Measurements from ENCODE around the gene COL5A1. TPM values are rescaled to one million over a fixed set of nuclear protein-coding genes. Genes with fewer than 3 reads are reported as not detected.

COL5A1 gene
- total RNA-seq, 1 donor from 2014 or later = 21.6 TPM

DNA sequence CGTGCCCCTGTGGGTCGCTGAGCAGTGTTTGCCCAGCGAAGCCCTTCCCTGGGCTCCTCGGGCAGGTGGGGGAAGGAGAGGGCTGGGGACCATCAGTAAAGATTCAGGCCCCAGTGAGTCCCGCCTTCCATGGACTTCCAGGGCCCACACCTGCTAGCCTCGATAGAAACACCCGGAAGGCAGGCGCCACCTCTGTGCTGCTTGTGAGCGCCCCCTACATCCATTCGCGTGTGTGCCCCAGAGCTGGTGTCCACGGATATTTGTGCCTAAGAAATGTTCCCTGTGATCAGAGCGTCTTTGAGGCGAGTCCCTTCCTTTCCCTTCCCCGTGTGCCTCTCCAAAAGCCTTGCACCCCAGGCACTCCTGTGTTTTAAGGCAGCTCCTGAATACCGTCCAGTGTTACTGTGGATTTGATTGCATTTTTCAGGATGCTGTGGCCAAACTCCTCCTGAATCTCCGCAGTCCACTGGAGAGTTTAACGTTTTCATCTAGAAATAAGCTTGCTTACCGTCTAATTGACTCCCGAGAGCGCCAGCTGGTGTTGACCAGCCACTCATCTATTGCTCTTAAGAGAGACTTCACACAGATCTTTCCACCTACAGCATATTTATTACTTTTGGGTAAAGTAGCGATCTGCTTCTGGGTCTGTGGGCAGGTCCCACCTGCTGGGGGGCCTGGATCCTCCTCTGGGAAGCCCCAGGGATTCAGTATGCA is 101.4 kb downstream of the COL5A1 start:
- DNase-seq (ENCODE audit: low spot score) = no peak
- intact Hi-C loops (cut with DNase I) = no loop called here

DNA sequence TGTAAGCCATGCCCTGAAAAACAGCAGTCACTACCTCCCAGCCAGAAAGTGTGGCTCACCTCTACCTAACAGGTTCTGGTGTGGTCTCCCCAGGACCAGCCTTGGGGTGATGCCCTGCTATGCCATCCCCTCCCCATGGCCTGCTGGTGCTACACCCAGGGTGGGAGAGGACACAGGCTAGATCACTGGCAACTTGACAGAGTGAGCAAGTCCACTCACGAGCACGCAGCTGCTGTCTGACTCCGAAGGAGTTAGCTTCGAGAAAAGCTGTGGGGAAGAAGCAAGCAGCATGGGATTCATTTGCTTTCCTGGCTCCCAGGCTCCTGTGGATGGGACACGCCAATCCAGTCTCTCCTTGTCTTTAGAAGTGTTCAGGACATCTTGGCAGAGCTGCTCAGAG is 102.2 kb downstream of the COL5A1 start:
- intact Hi-C loops (cut with DNase I) = no loop called here
- no peak for DNase-seq (ENCODE audit: low spot score)

DNA sequence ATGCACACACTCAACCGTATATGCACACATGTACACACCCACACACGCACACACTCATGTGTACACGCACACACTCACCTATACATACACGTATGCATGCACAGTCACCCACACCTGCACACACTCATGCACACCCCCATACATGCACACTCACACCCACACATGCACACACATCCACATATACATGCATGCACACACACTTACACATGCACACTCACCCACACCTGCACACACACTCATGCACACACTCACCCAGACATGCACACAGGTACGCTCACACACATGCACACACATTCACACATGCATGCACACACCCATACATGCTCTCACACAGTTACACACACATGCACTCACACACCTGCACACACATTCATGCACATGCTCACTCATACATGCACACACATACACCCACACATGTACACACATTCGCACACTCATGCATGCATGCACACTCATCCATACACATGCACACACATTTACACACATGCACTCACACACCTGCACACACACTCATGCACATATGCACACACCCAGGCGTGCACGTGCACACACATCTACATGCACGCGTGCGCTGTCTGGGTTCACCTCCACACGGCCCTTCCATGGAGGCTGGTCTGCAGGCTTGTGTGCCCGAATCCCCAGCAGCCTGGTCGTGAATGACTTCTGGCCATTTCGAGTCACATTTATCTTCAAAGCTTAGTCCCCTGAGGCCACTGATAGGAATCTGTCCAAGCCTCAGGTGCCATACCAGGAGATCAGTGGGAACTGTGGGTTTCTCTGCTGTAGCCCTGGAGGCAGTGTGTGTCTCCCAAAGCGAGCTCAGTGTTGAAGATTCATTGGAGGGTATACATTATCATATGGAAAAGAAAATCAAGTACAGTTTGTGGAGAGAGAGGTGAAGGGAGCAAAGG is 103.0 kb downstream of the COL5A1 start:
- intact Hi-C loops (cut with DNase I) = no loop called here
- DNase-seq (ENCODE audit: low spot score) = no peak

DNA sequence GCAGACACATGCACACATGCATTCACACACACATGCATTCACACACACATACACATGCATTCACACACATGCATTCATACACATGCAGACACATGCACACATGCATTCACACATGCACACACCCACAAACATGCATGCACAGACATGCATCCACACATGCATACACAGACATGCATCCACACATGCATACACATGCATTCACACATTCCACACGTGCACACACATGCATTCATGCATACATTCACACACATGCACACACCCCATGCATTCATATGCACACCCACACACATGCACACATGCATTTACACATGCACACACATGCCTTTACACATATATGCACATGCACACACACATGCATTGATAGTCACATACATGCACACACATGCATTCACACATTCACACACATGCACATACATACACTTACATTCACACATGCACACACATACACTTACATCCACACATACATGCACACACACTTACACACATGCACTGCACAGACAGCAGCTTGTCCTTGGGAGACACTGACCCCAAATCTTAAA is 106.4 kb downstream of the COL5A1 start:
- intact Hi-C loops (cut with DNase I) = no loop called here
- no peak for DNase-seq (ENCODE audit: low spot score)

DNA sequence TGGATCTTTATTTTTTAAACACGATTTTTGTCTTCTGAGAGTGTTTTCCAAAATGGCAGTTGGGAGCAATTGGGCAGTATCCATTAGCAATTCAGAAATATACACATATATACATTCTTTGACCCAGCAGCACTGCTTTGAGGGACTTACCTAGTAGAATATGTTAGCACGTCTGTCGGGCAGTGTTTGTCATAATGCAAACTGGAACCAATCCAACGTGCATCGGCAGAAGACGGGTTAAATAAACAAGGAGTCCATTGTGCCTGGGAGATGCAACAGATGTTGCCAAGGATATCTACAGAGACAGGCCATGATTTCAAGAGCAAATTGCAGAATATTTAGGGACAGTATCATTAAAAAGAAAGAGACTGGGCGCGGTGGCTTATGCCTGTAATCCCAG is 107.0 kb downstream of the COL5A1 start:
- DNase-seq (ENCODE audit: low spot score) = no peak
- intact Hi-C loops (cut with DNase I) = no loop called here

DNA sequence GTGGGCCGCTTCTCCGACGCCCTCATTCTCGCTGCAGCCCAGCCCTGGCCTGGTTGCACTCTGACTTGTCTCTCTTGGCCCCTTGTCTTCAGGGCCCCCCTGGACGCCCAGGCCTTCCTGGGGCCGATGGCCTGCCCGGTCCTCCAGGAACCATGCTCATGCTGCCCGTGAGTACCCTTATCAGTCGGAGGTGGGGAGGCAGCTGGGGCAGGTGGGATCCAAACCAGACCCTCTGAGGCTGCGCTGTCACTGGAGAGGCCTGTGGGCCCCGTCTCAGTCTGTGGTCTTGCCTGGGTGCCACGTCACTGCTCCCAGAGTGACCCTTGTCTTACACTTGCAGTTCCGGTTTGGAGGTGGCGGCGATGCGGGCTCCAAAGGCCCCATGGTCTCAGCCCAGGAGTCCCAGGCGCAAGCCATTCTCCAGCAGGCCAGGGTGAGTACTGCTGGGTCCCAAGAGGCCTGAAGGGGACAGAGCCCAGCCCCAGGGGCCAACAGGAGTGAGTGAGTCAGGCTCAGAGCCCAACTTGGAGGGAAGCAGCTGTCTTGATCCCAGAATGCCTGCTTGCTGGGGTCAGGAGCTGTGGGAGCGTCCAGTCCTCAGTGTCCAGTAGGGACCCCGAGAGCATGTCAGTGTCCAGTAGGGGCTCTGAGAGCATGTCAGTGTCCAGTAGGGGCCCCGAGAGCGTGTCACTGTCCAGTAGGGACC is 109.0 kb downstream of the COL5A1 start:
- intact Hi-C loops (cut with DNase I) = no loop called here
- DNase-seq (ENCODE audit: low spot score) = no peak

DNA sequence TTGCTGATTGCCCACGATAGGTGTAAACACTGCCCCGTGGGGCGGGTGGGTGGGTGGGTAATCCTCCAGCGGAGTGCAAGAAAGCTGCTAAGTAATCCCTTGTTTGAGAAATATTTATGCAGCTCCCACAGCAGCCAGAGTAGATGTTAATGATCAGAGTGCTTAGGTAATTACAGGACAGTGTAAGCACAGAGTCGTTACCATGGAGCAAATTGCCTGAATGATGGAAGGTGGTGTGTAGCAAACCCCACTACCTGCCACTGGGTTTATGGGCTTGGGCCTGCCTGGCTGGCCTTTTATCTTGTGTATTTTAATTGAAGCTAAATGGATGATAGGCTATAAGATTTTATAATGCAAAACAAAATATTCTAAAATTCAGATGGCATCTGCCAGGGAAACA is 110.0 kb downstream of the COL5A1 start:
- no peak for DNase-seq (ENCODE audit: low spot score)
- intact Hi-C loops (cut with DNase I) = no loop called here

DNA sequence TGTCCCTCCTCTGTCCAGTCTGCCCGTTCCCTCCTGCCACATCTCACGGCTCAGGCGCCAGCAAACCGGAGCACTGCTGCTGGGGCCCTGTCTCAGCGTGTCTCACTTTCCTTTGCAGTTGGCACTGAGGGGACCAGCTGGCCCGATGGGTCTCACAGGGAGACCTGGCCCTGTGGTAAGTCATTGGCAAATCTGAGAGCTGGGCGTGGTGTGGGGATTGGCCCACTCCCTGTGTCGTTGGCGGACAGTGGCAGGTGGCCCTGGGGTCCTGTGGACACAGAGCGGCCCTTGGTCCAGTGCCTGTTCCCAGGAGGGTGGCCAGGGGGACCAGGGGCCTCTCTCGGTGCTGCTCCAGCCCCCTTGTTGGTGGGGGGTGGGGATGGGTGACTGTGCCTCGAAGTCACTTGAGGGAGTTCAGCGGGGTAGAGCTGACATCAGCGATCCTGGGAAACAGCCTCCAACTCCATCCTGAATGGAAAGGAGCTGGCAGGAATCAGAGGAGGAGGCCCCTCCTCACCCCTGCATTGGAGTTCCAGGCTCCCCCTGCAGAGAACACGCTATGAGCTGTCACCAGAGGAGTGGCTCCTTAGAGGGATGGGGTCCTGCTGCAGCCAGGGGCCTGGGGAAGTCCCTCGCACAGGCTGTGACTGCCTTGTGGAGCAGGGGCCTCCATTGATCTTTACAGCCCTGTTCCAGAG is 111.0 kb downstream of the COL5A1 start:
- no peak for DNase-seq (ENCODE audit: low spot score)
- intact Hi-C loops (cut with DNase I) = no loop called here

DNA sequence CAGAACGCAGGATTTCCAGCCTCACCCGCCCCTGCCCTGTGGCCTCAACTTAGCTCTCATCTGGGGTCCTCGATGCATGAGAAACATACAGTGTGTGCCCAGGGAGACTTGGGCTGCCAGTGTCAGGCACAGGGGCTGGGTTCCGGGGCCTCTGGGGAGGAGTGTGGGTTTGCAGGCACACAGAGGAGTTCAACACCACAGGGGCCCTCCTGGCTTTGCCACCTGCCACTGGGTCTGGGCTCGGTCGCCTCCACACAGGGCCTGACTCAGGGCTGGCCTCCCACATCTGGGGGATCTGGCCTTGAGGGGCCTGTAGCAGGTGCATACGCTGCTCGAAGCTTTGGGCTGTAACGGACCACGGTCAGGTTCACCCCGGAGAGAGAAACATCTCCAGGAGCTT is 111.6 kb downstream of the COL5A1 start:
- intact Hi-C loops (cut with DNase I) = no loop called here
- no peak for DNase-seq (ENCODE audit: low spot score)

DNA sequence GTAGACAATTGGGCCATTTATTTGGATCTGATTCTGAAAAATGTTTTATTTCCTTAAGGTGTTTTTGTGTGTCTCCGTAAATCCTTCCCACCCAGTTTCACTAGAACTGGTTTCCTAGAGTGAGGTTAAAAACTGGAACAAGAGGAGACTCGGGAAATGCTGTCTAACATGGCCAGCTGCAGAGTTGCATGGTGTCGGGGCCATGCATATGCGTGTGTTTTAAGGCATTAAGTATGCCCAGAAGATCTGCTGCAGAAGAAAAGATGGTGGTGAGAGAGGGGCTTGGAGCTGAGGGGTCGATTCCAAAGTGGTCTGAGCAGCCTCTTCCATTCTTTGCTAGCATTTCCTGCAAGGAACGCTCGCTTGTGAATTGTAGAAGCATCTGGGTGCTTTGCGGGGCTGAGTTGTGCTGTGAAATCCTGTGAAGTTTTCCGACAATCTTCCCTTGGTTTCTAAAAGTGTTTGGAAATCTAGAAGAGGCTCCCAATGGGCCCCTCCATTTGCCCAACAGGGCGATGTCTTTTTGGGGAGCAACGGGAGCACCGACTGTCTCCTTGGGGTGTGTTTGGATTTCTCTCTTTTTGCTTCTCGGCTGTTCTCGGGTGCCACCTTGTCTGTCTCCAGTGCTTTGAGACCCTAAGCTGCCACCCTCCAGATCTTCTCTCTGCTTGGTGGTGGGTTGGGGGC is 113.8 kb downstream of the COL5A1 start:
- no peak for DNase-seq (ENCODE audit: low spot score)
- intact Hi-C loops (cut with DNase I) = no loop called here

DNA sequence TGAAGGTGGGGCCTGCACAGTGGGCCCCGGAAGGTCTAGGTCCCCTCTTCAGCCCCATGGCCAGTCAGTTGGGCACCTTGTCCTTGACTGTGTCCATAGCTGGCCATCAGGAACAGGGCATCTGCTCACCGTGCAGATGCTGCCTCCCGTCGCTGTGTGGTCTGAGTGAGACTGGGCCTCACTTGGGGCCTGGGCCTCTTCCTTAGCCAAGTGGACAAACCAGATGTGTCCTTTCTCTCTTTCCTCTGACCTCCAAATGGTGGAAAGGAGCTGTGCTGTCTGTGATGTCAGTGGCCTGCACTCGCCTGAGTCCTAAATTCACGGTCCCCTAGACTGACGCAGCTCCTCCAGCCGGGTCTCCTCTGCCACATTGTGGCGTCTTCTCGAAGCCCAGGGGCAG is 114.5 kb downstream of the COL5A1 start:
- intact Hi-C loops (cut with DNase I) = no loop called here
- DNase-seq (ENCODE audit: low spot score) = no peak

DNA sequence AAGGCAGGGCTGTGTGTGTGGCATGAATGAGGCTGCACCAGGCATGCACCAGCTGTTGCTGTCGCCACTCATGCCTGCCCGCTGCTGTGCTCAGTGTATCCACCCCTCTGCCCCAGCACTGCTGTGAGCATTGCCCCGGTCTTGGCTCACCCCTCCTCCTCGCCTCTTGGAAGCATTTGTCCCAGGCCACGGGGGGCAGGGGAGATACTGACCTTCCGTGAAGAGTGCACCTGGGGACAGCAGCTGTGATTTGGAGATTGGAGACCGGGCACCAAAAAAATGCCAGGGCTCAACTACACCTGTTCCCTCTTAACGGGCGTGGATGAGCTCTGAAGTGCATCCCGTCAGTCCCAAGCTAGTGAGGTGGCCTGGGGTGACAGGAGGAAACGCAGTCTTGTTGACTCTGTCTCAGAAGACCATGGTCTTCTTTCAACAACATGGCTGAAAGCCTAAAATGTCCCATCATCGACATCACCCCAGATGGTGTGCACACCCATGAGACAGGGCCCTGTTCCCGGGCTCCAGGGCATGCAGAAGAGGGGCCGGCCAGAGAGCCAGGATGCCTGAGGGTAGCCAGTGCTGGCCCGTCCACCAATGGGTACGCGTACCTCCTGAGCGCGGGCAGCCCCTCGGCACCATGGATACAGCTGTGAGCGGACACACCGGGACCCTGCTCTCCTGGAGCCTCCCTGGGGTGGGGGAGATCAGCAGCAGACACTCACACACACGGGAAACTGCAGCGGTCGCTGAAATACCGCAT is 115.8 kb downstream of the COL5A1 start:
- intact Hi-C loops (cut with DNase I) = no loop called here

DNA sequence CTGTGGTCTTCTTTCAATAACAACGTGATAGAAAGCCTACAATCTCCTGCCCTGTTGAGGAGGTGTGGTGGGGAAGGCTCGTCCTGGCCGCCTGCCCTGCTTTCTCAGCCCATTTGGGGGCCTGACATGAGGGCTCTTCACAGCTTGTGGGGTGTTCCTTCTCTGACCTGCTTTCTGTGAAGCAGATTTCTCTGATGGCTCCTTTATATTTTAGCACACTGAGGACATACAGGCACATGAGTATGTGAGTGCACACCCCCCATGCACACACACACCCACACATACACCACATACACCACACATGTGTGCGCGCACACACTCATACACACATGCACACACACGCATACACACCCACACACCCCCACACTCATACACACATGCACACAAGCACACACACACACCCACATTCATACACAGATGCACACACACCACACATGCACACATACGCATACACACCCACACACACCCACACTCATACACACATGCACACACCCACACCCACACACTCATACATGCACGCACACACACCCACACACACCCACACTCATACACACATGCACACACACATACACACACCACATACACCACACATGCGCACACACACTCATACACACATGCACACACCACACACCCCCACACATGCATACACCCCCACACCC is 117.5 kb downstream of the COL5A1 start:
- intact Hi-C loops (cut with DNase I) = no loop called here
- DNase-seq (ENCODE audit: low spot score) = no peak

More for the DNA sequence above, 115.8 kb downstream of the COL5A1 start:
- DNase-seq (ENCODE audit: low spot score) = no peak

DNA sequence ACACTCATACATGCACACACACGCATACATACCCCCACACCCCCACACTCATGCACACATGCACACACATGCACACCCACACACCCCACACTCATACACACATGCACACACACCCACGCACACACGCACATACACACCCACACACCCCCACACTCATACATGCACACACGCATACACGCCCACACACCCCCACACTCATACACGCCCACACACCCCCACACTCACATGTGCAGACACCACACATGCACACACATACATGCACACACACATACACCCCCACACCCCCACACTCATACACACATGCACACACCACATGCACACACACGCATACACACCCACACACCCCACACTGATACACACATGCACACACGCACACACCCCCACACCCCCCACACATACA is 118.3 kb downstream of the COL5A1 start:
- intact Hi-C loops (cut with DNase I) = no loop called here

DNA sequence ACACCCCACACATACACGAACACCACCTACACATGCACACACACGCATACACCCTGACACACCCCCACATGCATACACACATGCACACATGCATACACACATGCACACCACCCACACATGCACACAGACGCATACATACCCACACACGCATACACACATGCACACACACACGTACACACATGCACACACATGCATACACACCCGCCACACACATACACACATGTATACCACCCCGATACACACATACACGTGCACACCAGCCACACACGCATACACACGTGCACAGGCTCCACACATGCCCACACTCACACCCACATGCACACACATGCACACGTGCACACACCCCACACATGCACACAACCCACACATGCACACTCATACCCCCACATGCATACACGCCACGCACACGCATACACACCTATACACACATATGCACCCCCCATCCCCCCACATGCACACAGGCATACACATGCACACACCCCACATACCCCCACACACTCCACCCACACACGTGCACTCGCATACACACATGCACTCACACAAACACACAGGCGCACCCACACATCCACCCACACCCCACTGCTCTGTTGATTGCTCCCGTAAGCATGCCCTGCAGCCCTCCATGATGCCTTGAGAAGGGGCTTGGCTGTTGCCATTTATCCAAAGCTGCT is 119.3 kb downstream of the COL5A1 start:
- no peak for DNase-seq (ENCODE audit: low spot score)
- intact Hi-C loops (cut with DNase I) = no loop called here

More for the DNA sequence above, 118.3 kb downstream of the COL5A1 start:
- no peak for DNase-seq (ENCODE audit: low spot score)

DNA sequence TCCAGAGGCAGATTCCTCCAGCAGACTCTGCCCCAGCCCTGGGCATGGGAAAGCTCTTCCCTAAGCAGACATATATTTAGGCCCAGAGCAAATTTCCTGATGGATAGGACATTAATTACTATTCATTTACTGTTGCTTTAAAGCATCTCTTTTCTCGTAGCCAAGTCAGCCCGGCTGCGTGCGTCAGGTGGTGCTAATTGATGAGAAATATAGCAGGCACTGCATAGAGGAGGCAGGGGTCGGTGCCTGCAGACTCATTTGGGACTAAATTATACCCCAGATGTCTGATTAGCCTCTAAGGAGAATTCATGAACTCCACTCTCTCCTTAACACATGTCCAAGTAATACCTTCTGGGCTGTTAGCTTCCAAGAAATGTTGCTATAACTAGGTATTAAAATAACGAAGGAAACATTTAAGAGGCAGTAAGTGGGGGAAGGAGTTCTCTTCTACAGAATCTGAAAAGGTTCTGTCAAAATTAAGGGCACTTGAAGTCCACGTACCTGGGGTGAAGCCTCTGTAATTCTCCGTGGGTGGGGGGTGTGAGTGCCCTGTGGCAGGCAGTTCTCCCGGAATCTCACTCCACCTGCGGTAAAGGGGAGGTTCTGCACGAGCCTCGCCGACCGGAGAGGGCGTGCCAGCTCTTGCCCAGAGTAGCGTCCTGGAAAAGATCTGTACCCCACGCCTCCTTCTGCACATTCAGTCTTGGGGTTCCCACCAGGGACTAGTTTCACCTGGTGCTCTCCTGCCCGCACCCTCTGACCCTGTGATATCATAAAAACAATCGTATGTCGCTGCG is 123.1 kb downstream of the COL5A1 start:
- intact Hi-C loops (cut with DNase I) = no loop called here
- no peak for DNase-seq (ENCODE audit: low spot score)

All from cardiac septum (tissue), 1 donor.